GM12801 (cell line): ENCODE measurements around the gene PTPRM.

ENCODE experiments used
- TF ChIP-seq, protein P1 (sequence below): IDR thresholded peaks from one replicate; pipeline ENCODE4 v1.5.1; 2011; ENCODE audit warnings: control low read depth; ENCODE audit not compliant: insufficient read length; ENCODE audit errors: extremely low read depth

Gene PTPRM

DNA sequence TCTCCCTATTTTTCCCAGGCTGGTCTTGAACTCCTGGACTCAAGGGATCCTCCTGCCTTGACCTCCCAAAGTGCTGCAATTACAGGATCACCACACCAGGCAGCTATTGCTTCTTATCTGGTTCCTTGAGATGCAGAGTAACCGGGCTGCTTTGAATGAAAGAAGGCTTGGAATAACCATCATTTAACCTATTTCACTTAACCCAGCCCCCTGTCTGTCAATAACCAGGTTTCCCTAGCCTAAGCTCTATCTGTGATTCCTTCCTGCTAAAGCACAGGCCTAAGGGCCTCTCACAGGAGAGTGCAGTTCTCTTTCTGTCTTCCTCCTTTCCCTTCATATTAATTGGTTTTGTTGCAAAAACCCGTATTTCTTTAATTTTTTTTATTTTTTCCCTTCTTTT, 648.6 kb downstream of the PTPRM start:
- TF ChIP-seq, protein P1, sequence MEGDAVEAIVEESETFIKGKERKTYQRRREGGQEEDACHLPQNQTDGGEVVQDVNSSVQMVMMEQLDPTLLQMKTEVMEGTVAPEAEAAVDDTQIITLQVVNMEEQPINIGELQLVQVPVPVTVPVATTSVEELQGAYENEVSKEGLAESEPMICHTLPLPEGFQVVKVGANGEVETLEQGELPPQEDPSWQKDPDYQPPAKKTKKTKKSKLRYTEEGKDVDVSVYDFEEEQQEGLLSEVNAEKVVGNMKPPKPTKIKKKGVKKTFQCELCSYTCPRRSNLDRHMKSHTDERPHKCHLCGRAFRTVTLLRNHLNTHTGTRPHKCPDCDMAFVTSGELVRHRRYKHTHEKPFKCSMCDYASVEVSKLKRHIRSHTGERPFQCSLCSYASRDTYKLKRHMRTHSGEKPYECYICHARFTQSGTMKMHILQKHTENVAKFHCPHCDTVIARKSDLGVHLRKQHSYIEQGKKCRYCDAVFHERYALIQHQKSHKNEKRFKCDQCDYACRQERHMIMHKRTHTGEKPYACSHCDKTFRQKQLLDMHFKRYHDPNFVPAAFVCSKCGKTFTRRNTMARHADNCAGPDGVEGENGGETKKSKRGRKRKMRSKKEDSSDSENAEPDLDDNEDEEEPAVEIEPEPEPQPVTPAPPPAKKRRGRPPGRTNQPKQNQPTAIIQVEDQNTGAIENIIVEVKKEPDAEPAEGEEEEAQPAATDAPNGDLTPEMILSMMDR, result no peak

- TF ChIP-seq, protein P1, result no peak
These were observed 650.0 kb downstream of the PTPRM start for GRCh38 chr18:8217051-8217564.

- TF ChIP-seq, protein P1, result no peak
These were observed 651.1 kb downstream of the PTPRM start for GRCh38 chr18:8218197-8218596.

GRCh38 chr18:8221452-8221851, 654.3 kb downstream of the PTPRM start:
- TF ChIP-seq, protein P1, result no peak

DNA sequence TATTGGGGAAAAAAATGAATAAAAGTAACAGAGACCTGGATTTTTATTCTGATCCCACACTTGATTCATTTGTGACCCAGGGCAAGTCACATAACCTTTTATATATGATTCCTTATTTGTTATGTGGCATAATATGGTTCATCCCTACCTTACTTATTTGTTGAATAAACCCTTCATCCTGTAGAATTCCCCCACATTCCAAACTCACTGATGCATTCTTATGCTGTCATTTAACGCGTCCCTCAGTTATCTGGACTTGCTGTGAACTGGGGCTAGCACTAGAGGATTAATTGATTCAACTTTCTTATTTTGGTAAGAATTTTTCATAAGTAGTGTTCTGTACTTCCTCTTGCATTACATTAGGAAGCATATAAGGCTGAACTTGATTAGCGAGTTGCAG, 657.5 kb downstream of the PTPRM start:
- TF ChIP-seq, protein P1, result no peak

DNA sequence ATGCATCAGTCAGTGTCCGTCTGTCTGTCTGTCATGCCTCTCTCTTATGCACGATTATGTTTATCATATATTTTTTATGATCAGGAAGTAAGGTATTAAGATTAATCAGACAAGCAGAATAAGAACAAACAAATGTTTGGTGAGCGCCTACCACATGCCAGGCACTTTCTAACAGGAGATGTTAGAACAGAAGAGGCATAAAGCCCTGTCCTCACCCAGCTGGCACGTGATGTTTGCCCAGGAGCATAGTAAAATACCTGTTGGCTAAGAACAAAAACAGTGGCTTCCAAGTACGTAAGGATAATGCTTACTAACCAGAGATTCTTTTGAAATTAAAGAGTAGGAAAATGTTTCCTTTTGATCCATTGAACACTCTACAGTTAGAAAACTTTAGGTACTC, 661.9 kb downstream of the PTPRM start:
- TF ChIP-seq, protein P1, result no peak

GRCh38 chr18:8229787-8230186, 662.7 kb downstream of the PTPRM start:
- TF ChIP-seq, protein P1, result no peak
